ENCODE results near the gene CSK.

- no peak for TF ChIP-seq POLR2A (IDR thresholded peaks at IDR 0.05; ENCODE audit: extremely low read depth, insufficient read length)
- TF ChIP-seq CTCF (IDR thresholded peaks at IDR 0.05; ENCODE audit: low read depth, low read length): no peak
- no peak for TF ChIP-seq MYC (IDR thresholded peaks at IDR 0.05; ENCODE audit: low read depth, low read length)
Measured at GRCh38 chr15:74815121-74815934, 33.4 kb downstream of the CSK start.

Measured in NB4 (cell line).